ENCODE results near the gene SPACA9. TPM values are rescaled to one million over a fixed set of nuclear protein-coding genes. Genes with fewer than 3 reads are reported as not detected.

SPACA9 gene
- total and polyA plus RNA-seq, 3 experiments from 2014 or later = 1.4 to 2.8 (median 2.6) TPM

DNA sequence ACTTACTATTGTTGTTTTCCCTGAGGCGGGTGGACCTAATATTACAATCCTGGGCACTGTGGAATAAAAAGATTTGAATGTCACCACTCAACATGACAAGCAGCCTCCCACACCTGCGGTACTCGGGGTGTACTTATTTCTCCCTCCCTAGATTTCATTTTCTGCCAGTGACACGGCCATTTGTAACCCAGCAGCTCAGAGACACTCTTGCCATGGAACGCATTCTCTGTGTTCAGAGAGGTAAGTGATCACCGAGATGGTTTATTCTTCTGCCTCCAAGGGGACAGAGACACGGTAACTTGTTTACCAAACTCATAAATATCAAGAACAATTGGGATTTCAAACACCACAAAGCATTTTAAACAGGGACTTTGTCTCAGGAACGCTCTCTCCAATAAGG, 11.8 kb upstream of the SPACA9 start:
- Mint-ChIP-seq H3K4me1 (no peaks in the 10 kb centered on the region), H3K4me3 (no peak overlapping the region), H3K36me3 (no peaks in the 10 kb centered on the region), H3K27ac (no peak overlapping the region), H3K27me3 (peaks cover 2 to 4% of the 10 kb centered on the region in 2 donors), H3K9me3 (no peaks in the 10 kb centered on the region)
- no peak overlapping the region for H3K27ac ChIP-seq (ENCODE audit: low read depth, low read length)
- ChIA-PET POLR2A (interaction anchor here (0.5 kb wide), 1 partner anchor 78 kb away, joined by 6 read pairs; no protein-coding TSS in a partner anchor), CTCF (no interaction called here)
- DNase-seq = no peak
- no peaks in the 10 kb centered on the region for H3K27me3 ChIP-seq (ENCODE audit: insufficient read depth, low read length, poor library complexity, severe bottlenecking)
- no peaks in the 10 kb centered on the region for H3K9me3 ChIP-seq (ENCODE audit: low read length)
- H3K4me1 ChIP-seq (ENCODE audit: insufficient read depth, low read length) = no peaks in the 10 kb centered on the region
- H3K36me3 ChIP-seq (ENCODE audit: insufficient read depth, low read length) = no peaks in the 10 kb centered on the region
- H3K4me3 ChIP-seq (ENCODE audit: low read length) = no peak overlapping the region

DNA sequence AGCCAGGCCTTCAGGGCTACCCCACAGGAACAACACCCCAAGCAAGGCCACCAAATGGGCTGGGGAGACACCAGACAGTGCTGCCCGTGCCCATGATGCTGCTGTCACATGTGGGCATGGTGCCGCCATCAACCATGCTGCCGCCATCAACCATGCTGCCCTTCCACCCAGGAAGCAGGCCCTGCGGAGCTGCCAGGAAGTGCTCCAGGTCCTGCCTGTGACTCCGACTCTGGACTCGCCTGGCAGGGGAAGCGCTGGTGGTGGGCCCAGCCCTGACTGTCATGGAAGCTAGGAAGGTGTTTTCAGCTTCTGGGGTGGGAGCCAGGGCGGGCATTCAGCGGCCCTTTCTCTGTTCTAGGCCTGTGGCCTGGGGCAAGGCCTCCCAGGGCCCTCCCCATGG, 9.4 kb upstream of the SPACA9 start:
- H3K9me3 Mint-ChIP-seq = no peaks in the 10 kb centered on the region
- peaks cover 2 to 4% of the 10 kb centered on the region in 2 donors for H3K27me3 Mint-ChIP-seq

DNA sequence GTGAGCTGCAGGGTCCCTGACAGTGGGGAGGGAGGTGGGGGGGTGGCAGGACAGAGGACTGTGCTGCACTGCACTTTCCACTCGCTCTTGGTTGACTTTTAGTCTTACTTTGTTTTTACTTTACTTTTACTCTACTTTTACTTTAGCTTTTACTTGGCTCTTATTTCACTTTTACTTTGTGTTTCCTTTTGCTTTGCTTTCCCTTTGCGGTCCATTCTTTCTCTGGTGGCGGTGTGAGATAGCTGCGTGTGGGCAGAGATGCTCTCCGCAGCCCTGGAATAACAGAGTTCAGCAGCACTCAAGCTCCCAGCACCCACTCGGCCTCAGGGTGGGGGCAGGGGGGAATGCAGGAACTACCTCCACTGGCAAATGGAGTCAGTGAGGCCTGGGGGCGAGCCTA, 5.3 kb upstream of the SPACA9 start:
- Histone ChIP-seq H3K9me3 (ENCODE audit: low read length) (no peaks in the 10 kb centered on the region), H3K36me3 (ENCODE audit: insufficient read depth, low read length) (no peaks in the 10 kb centered on the region), H3K27me3 (ENCODE audit: insufficient read depth, low read length, poor library complexity, severe bottlenecking) (no peaks in the 10 kb centered on the region), H3K27ac (ENCODE audit: low read depth, low read length) (no peak overlapping the region), H3K4me1 (ENCODE audit: insufficient read depth, low read length) (peaks cover 5% of the 10 kb centered on the region), H3K4me3 (ENCODE audit: low read length) (no peak overlapping the region)
- no peak for DNase-seq
- Mint-ChIP-seq H3K27ac (peak overlapping the region in 4 of 8 donors; percentile 31 to 91 (median 60)), H3K4me3 (peak overlapping the region; percentile 5 to 67 (median 28)), H3K36me3 (no peaks in the 10 kb centered on the region), H3K9me3 (no peaks in the 10 kb centered on the region), H3K4me1 (peaks cover 4 to 16% (median 6%) of the 10 kb centered on the region in 3 donors), H3K27me3 (peaks cover 2% of the 10 kb centered on the region in 2 donors)
- CTCF ChIA-PET = interaction anchor here (0.7 to 1.4 kb wide), 2 partner anchors 25 to 67 kb away, joined by 3 to 4 read pairs; no protein-coding TSS in a partner anchor
- POLR2A ChIA-PET = no interaction called here

More for the DNA sequence above, 9.4 kb upstream of the SPACA9 start:
- Histone ChIP-seq H3K4me1 (ENCODE audit: insufficient read depth, low read length) (no peaks in the 10 kb centered on the region), H3K36me3 (ENCODE audit: insufficient read depth, low read length) (no peaks in the 10 kb centered on the region), H3K27me3 (ENCODE audit: insufficient read depth, low read length, poor library complexity, severe bottlenecking) (no peaks in the 10 kb centered on the region), H3K4me3 (ENCODE audit: low read length) (no peak overlapping the region), H3K27ac (ENCODE audit: low read depth, low read length) (no peak overlapping the region), H3K9me3 (ENCODE audit: low read length) (no peaks in the 10 kb centered on the region)
- Mint-ChIP-seq H3K4me3 (no peak overlapping the region), H3K27ac (no peak overlapping the region), H3K36me3 (no peaks in the 10 kb centered on the region), H3K4me1 (peaks cover 4 to 6% (median 6%) of the 10 kb centered on the region in 3 donors)
- ChIA-PET POLR2A (no interaction called here), CTCF (no interaction called here)
- DNase-seq = no peak

DNA sequence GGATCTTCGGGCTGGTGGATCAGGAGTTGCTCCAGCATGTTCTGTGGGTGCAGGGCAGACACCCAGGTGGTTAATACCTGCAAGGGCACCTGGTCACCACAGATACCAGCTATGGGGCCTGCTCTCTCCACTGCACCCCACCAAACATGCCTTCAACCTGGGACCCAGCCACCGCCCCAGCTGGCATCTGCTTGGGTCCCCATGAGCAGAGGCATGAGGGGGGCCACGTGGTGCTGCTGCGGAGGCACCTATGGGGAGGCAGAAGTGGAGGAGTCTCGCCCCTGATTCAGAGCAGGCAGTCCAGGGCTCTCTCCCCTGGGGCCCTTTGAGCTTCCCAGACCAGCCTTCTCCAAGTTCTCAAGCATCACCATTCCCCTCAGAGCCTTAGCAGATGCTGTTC, 3.5 kb upstream of the SPACA9 start:
- Mint-ChIP-seq H3K36me3 (no peaks in the 10 kb centered on the region), H3K27ac (peak overlapping the region in 1 of 8 donors; percentile 82), H3K9me3 (no peaks in the 10 kb centered on the region), H3K27me3 (peaks cover 2% of the 10 kb centered on the region in 2 donors), H3K4me1 (peaks cover 16 to 30% (median 20%) of the 10 kb centered on the region in 3 donors), H3K4me3 (peak overlapping the region in 2 of 7 donors; percentile 77 to 86)
- no peak overlapping the region for H3K4me3 ChIP-seq (ENCODE audit: low read length)
- CTCF ChIA-PET = interaction anchor here (1.1 kb wide), 1 partner anchor 27 kb away, joined by 3 read pairs; no protein-coding TSS in a partner anchor
- DNase-seq = peak in 1 of 5 donors; percentile 30
- H3K27me3 ChIP-seq (ENCODE audit: insufficient read depth, low read length, poor library complexity, severe bottlenecking) = no peaks in the 10 kb centered on the region
- H3K9me3 ChIP-seq (ENCODE audit: low read length) = no peaks in the 10 kb centered on the region
- no peaks in the 10 kb centered on the region for H3K36me3 ChIP-seq (ENCODE audit: insufficient read depth, low read length)
- POLR2A ChIA-PET = no interaction called here
- H3K4me1 ChIP-seq (ENCODE audit: insufficient read depth, low read length) = peaks cover 5% of the 10 kb centered on the region
- H3K27ac ChIP-seq (ENCODE audit: low read depth, low read length) = no peak overlapping the region

DNA sequence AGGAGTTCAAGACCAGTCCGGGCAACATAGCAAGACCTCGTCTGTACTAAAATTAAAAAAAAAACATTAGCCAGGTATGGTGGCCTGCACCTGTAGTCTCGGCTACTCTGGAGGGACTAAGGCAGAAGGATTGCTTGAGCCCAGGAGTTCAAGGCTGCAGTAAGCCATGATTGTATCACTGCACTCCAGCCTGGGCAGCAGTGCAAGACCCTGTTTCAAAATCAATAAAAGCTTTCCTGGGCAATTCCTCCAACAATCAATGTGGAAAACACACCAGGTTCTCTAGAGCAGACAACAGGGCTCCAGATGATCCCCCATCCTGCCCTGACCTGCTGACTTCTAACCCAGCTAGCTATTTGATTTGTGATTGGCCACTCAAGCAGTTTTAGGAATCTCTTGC, 1.8 kb upstream of the SPACA9 start:
- Mint-ChIP-seq H3K27me3 (peaks cover 0 to 2% of the 10 kb centered on the region in 2 donors), H3K9me3 (no peaks in the 10 kb centered on the region), H3K27ac (peak overlapping the region in 7 of 8 donors; percentile 23 to 82 (median 63)), H3K36me3 (no peaks in the 10 kb centered on the region), H3K4me3 (peak overlapping the region; percentile 72 to 89 (median 79)), H3K4me1 (peaks cover 17 to 32% (median 23%) of the 10 kb centered on the region in 3 donors)
- Histone ChIP-seq H3K4me3 (ENCODE audit: low read length) (no peak overlapping the region), H3K4me1 (ENCODE audit: insufficient read depth, low read length) (peaks cover 5% of the 10 kb centered on the region), H3K9me3 (ENCODE audit: low read length) (no peaks in the 10 kb centered on the region), H3K27ac (ENCODE audit: low read depth, low read length) (no peak overlapping the region), H3K36me3 (ENCODE audit: insufficient read depth, low read length) (no peaks in the 10 kb centered on the region), H3K27me3 (ENCODE audit: insufficient read depth, low read length, poor library complexity, severe bottlenecking) (no peaks in the 10 kb centered on the region)
- ChIA-PET POLR2A (no interaction called here), CTCF (interaction anchor here (1.4 kb wide), 1 partner anchor 24 kb away, joined by 3 read pairs; no protein-coding TSS in a partner anchor)
- no peak for DNase-seq

DNA sequence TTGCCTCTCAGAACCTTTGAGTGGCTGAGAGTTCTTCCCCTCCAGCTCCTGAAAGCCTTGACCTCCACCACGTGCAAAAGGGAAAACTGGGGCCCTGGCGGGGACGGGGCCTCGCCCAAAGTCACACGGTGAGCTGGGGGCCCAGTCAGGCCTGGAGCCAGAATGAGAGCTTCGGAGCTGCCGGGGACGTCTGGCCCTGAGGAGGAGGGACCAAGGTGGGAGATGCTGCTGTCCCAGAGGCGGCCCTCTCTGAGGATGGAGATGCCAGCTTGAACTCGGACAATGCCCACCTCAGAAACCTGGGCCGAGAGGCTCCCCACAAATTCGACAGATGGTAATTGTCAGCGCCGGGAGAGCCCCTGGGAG, 1.3 kb upstream of the SPACA9 start:
- peaks cover 5% of the 10 kb centered on the region for H3K4me1 ChIP-seq (ENCODE audit: insufficient read depth, low read length)
- H3K4me3 ChIP-seq (ENCODE audit: low read length) = peak overlapping the region; percentile 93
- H3K4me3 Mint-ChIP-seq = peak overlapping the region; percentile 72 to 89 (median 79)
- ChIA-PET POLR2A (no interaction called here), CTCF (interaction anchor here (1.4 kb wide), 1 partner anchor 24 kb away, joined by 3 read pairs; no protein-coding TSS in a partner anchor)
- H3K9me3 Mint-ChIP-seq = no peaks in the 10 kb centered on the region
- H3K36me3 ChIP-seq (ENCODE audit: insufficient read depth, low read length) = no peaks in the 10 kb centered on the region
- DNase-seq = no peak
- no peaks in the 10 kb centered on the region for H3K36me3 Mint-ChIP-seq
- H3K27me3 ChIP-seq (ENCODE audit: insufficient read depth, low read length, poor library complexity, severe bottlenecking) = no peaks in the 10 kb centered on the region
- peaks cover 0 to 2% of the 10 kb centered on the region in 2 donors for H3K27me3 Mint-ChIP-seq
- H3K27ac Mint-ChIP-seq = peak overlapping the region in 4 of 8 donors; percentile 11 to 82 (median 68)
- peaks cover 17 to 32% (median 23%) of the 10 kb centered on the region in 3 donors for H3K4me1 Mint-ChIP-seq
- no peaks in the 10 kb centered on the region for H3K9me3 ChIP-seq (ENCODE audit: low read length)
- H3K27ac ChIP-seq (ENCODE audit: low read depth, low read length) = peak overlapping the region; percentile 80

DNA sequence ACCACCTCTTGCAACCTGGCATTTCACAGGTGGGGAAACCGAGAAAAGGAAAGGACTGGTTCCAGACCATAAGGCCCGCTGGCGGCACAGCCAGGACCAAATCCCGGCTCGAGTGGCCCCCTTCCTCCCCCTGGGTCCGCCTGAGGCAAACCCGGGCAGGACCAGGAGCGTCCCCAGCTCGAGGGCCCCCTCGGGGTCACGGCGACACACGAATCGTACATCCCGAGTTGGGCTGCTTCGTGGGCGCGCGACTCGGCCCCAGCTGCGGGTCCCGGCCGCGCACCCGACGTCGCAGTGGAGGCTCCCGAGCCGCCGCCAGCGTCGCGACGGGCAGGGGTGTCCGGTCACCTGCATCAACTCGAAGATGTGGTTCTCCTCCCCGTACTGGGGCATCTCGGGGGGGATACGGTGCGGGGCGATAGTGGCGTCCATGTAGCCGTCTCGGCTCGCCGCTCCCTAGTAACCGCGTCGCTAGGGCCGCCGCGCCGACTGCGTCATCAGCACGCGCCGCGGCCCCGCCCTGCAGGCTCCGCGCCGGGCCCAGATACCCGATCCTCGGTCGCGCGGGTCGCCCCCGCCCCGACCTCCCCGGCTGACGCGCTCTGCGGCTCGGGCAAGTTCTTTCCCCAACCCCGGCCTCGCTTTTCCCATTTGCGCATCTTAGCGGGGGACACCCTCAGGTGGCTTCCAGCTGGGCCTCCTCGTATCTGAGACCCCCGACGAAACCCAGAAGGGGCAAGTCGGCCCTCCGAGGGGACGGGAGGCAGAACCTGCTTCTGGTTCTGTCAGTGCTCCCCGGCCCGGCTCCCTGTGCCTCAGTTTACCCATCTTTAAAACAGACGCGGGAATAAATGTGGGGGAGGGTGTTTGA, 639 bp upstream of the SPACA9 start, which contains the start of gene AK8:
AK8 (minus strand) TSS at position 461 of the 871 bp plus-strand sequence; CDS start at position 432, 29 bp downstream.
- Histone ChIP-seq H3K4me1 (ENCODE audit: insufficient read depth, low read length) (peaks cover 5% of the 10 kb centered on the region), H3K4me3 (ENCODE audit: low read length) (peak within 1 kb of the TSS; percentile 93), H3K9me3 (ENCODE audit: low read length) (no peaks in the 10 kb centered on the region), H3K27me3 (ENCODE audit: insufficient read depth, low read length, poor library complexity, severe bottlenecking) (no peaks in the 10 kb centered on the region), H3K36me3 (ENCODE audit: insufficient read depth, low read length) (no peaks in the 10 kb centered on the region), H3K27ac (ENCODE audit: low read depth, low read length) (peak within 1 kb of the TSS; percentile 80)
- peaks cover 0 to 2% of the 10 kb centered on the region in 2 donors for H3K27me3 Mint-ChIP-seq
- POLR2A ChIA-PET = interaction anchor here (1.1 kb wide), 1 partner anchor 31 kb away, joined by 3 read pairs; no protein-coding TSS in a partner anchor
- no peaks in the 10 kb centered on the region for H3K9me3 Mint-ChIP-seq
- H3K4me3 Mint-ChIP-seq = peak within 1 kb of the TSS; percentile 77 to 90 (median 84)
- CTCF ChIA-PET = interaction anchor here (1.4 kb wide), 1 partner anchor 23 kb away, joined by 3 read pairs; no protein-coding TSS in a partner anchor
- DNase-seq = peak; percentile 65 to 82 (median 75)
- peaks cover 17 to 32% (median 23%) of the 10 kb centered on the region in 3 donors for H3K4me1 Mint-ChIP-seq
- H3K27ac Mint-ChIP-seq = peak within 1 kb of the TSS; percentile 81 to 97 (median 90)
- H3K36me3 Mint-ChIP-seq = no peaks in the 10 kb centered on the region

All from CD8-positive, alpha-beta memory T cell (primary cell).